T-helper 1 cell treated with Interleukin-12 subunit alpha and Interleukin-12 subunit beta and Interleukin-4 antibody, amounts not matched to agents 30 ng/mL and 1 ng/mL, for 36 hours (primary cell): Measurements from ENCODE around the gene DGLUCY. TPM values are rescaled to one million over a fixed set of nuclear protein-coding genes. Genes with fewer than 3 reads are reported as not detected.

ENCODE experiments used
- intact Hi-C: fragments of 100-400 bp; cut with micrococcal nuclease; formaldehyde crosslinking; loops from one replicate; pipeline ENCODE4 v1.15.1; 2024
- total RNA-seq: library from RNA; stranded (reverse); gene quantifications from 2 replicates; pipeline ENCODE4 v1.2.3, GENCODE V29; 2022

The DGLUCY gene
- total RNA-seq, 1 donor from 2014 or later: 93.0 TPM

GRCh38 chr14:91232052-91232451 lies 118.2 kb downstream of the DGLUCY start:
- intact Hi-C loops: no loop called here

GRCh38 chr14:91232603-91233002 lies 118.7 kb downstream of the DGLUCY start:
- intact Hi-C loops: no loop called here

- intact Hi-C loops: no loop called here
These were observed 120.3 kb downstream of the DGLUCY start for GRCh38 chr14:91233936-91234790.

GRCh38 chr14:91234791-91235114 lies 120.9 kb downstream of the DGLUCY start:
- intact Hi-C loops: no loop called here

GRCh38 chr14:91235841-91236240 lies 122.0 kb downstream of the DGLUCY start:
- intact Hi-C loops: no loop called here

- intact Hi-C loops: no loop called here
These were observed 123.3 kb downstream of the DGLUCY start for GRCh38 chr14:91237219-91237618.

GRCh38 chr14:91238085-91238484 lies 124.2 kb downstream of the DGLUCY start:
- intact Hi-C loops: no loop called here

GRCh38 chr14:91238661-91239060 lies 124.8 kb downstream of the DGLUCY start:
- intact Hi-C loops: no loop called here

- intact Hi-C loops: loop anchor here (1.0 to 5.0 kb wide), 4 partner anchors 65 to 845 kb away; partner anchors contain the start of gene CALM1
These were observed 128.0 kb downstream of the DGLUCY start for GRCh38 chr14:91241863-91242262.

- intact Hi-C loops: loop anchor here (1.0 to 5.0 kb wide), 6 partner anchors 14 to 845 kb away; partner anchors contain the start of gene CALM1
These were observed 128.8 kb downstream of the DGLUCY start for GRCh38 chr14:91242635-91243034.

- intact Hi-C loops: loop anchor here (1.0 to 5.0 kb wide), 6 partner anchors 15 to 846 kb away; partner anchors contain the start of gene CALM1
These were observed 129.2 kb downstream of the DGLUCY start for GRCh38 chr14:91243074-91243471.

- intact Hi-C loops: loop anchor here (5.0 kb wide), 2 partner anchors 487 to 847 kb away; partner anchors contain the start of gene CALM1
These were observed 130.6 kb downstream of the DGLUCY start, which contains the start of gene GPR68 for GRCh38 chr14:91244501-91244901. Gene GPR68, minus strand, starts transcription at chr14:91244704. Its CDS starts 9,654 bp downstream, at chr14:91235050.

GRCh38 chr14:91245029-91245428 lies 131.2 kb downstream of the DGLUCY start:
- intact Hi-C loops: no loop called here

- intact Hi-C loops: loop anchor here (1.0 kb wide), 8 partner anchors 9 to 417 kb away; partner anchors contain the start of genes DGLUCY and RPS6KA5
These were observed 131.7 kb downstream of the DGLUCY start for GRCh38 chr14:91245616-91246015.

- intact Hi-C loops: loop anchor here (1.0 kb wide), 8 partner anchors 8 to 418 kb away; partner anchors contain the start of genes DGLUCY and RPS6KA5
These were observed 132.4 kb downstream of the DGLUCY start for GRCh38 chr14:91246051-91246852.

- intact Hi-C loops: no loop called here
These were observed 136.2 kb downstream of the DGLUCY start for GRCh38 chr14:91249841-91250616.

GRCh38 chr14:91250912-91251311 lies 137.0 kb downstream of the DGLUCY start:
- intact Hi-C loops: no loop called here

GRCh38 chr14:91252871-91253794 lies 139.3 kb downstream of the DGLUCY start:
- intact Hi-C loops: no loop called here

GRCh38 chr14:91253795-91254323 lies 140.0 kb downstream of the DGLUCY start:
- intact Hi-C loops: loop anchor here (1.0 to 2.0 kb wide), 2 partner anchors 8 to 33 kb away; no protein-coding TSS in a partner anchor
